ENCODE results near the gene TTC27.
"Not testable (repeated sequence)": the region's sequence is repeated elsewhere in the genome, so short reads cannot be mapped to it uniquely, and the experiment has no call there.

The TTC27 gene

DNA sequence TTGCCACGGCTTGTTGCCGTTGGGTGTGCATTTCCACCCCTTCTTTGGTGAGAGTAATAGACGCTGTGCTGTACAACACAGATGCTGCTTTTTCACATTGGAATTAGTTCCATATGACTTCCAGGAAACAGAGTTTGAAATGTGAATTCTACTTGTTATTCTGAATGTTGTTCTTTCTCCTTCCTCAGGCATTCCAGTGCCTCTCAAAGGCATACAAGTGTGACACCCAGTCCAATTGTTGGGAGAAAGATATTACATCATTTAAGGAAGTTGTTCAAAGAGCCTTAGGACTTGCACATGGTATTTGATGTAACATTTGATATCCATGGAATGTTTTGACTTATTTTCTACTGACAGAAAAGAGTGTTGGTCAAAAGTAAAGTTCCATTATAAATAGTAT lies 184.5 kb downstream of the TTC27 start:
- no peak for DNase-seq

DNA sequence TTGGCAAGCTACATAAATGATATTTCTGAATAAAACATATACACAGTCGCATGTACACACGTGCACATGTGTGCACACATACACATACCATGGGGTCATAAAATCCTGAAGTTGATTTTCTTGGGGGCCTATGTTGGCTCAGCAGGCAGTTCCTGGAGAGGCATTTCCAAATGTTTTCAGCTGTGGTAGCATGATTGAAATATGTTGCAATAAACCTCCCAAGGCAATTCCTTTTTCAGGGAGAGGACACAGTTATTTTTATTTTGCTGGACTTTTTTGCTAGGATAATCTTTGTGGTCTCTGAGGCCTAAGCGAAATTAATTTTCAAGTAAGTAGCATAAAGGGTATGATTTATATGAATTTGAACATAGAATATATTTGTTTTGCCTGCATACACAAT lies 192.2 kb downstream of the TTC27 start:
- DNase-seq, result no peak

DNA sequence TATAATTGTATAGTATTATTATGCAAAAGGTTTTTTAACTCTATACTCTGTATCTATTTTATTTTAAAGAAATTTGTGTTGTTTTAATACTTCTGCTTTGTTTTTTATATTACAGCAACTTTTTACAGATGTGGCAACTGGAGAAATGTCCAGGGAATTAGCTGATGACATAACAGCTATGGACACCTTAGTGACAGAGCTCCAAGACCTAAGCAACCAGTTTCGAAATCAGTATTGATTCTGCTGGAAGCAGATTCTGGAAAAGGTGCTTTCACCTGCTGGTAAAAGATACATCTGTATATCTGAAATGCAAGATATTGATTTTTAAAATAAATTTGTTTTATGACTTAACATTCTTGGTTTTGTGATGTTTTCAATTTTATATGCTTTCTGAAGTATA lies 192.9 kb downstream of the TTC27 start:
- DNase-seq, result no peak

- DNase-seq, result no peak
These were observed 196.4 kb downstream of the TTC27 start for GRCh38 chr2:32824070-32824809.

DNA sequence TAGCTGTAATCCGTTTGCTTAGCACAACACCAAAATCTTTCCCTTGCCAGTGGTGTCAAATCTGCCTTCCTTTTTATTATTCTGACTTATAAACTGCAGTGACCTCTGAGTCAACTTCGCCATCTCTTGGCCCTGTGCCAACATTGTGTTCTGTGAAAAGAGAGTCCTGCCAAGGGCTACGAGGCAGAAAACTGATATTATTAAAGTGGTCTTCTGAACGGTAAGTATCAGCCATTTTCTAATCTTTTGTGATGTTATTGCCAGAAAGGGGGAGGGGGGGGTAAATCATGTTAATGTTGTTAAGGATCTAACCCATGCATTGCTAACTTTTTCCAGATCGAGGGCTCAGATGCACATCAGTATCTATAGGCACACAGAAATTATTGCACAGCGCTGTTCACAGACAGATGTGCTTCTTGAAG lies 197.5 kb downstream of the TTC27 start:
- no peak for DNase-seq

DNA sequence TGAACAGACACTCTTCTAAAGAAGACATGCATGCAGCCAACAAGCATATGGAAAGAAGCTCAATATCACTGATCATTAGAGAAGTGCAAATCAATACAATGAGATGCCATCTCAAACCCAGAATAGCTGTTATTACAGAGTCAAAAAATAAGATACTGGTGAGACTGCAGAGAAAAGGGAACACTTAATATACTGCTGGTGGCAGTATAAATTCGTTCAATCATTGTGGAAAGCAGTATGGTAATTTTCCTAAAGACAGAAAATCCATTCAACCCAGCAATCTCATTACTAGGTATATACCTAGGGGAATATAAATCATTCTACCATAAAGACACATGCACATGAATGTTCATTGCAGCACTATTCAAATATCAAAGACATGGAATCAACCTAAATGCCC lies 202.3 kb downstream of the TTC27 start:
- DNase-seq, result no peak

DNA sequence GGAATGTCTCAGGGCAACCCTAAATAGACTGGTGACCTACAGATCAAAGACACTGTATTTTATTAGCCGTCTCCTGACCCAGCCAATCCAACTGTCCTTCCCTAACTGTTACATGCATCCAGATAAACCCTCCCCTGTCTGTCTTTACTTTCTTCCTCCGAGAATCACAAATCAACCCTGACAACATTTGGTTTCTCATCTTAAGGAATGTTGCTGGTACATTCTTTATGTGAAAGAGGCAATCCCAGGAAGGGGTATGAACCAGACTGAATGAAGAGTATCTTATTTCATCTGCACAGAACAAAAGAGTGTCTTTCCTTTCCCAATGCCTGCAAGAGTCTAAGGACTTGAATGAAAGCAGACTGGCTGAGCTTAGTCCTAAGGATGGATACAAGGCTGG lies 205.0 kb downstream of the TTC27 start:
- no peak for DNase-seq

GRCh38 chr2:32833709-32834108 lies 205.9 kb downstream of the TTC27 start:
- no peak for DNase-seq

- DNase-seq, result no peak
These were observed 207.3 kb downstream of the TTC27 start for GRCh38 chr2:32835148-32835547.

DNA sequence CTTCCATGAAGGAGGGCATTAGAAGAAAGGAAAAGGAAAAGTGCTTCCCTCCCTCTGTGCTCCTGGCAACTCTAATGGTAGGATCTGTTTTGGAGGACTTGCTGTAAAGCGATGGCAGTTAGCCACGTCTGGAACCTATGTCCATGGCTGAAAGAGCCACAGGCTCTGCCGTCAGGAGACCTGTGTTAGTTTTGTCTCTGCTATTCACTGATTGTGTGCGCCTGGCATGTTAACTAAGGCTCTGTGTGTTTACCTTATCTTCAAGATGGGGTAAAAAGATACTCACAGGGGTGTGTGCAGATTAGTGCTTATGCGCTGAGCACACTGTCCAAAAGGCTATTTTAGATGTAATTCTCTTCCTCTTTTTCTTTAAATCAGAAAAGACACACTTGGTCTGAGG lies 209.1 kb downstream of the TTC27 start:
- no peak for DNase-seq

GRCh38 chr2:32838418-32838817 lies 210.6 kb downstream of the TTC27 start:
- DNase-seq, result no peak

DNA sequence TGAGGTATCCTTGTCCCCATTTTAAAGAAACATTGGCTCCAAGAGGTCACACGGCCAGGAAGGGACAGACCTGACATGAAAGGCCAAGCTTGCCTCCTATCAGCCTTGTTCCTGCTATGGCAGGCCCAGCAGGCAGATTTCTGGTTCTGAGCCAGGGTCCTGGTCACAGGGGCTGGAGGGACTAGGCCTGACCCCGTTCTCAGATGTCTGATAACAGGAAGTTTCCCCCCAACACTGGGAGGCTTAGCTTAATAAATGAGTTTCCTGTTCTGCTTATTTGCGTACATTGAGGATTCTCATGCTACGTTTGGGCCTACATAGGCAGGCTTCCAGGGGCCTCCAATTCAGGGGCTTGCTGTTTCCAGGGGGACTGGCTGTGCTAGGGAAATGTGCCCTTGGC lies 211.1 kb downstream of the TTC27 start:
- no peak for DNase-seq

DNA sequence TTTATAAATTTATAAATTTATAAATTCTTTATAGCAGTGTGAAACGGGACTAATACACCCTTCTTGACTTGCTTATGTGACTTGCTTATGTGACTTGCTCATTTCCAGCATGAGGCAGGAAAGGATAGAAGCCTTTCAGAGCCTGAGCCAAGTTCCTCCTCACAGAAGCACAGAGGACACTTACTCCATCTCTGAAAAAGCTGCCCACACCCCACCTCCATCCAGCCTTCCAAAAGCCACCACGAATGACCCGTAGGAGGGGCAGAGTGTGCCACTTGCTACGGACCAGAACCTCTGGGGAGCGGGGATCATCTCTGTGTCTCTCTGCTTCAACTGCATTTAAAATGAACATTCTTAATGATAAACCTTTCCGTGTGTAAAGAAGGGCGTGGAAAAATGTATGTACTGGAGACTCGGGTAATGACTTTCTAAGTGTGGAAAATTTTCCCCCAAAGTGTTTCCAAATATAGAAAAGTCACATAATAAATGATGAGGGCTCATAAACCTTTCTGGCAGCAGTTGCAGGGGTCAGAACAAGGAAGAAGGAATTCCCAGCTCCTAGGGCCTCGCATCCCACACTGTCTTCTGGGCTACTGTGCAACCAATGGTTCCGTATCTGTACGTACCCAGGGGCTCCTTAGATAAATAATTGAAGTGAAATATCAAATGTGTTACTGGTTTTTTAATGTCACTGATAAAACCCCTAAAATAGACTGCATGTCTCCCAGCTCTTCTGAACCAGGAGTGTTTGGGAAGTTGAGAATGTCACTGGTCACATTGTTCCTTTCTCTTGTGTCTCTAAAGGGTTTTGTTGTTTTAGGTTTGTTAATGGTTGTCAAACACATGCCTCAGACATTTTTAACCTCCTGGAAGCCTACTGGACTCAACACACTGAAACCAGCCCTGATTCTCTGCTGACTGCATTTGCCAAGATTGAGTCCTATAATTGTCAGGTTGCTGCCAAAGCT lies 214.4 kb downstream of the TTC27 start:
- DNase-seq, result no peak

GRCh38 chr2:32843699-32844098 lies 215.8 kb downstream of the TTC27 start:
- DNase-seq, result no peak

DNA sequence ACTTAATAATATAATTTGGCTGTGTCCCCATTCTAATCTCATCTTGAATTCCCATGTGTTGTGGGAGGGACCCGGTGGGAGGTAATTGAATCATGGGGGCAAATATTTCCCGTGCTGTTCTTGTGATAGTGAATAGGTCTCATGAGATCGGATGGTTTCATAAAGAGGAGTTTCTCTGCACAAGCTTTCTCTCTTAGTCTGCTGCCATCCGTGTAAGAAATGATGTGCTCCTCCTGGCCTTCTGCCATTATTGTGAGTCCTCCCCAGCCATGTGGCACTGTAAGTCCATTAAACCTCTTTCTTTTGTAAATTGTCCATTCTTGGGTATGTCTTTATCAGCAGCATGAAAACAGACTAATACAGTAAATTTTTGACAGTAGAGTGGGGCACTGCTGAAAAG lies 216.4 kb downstream of the TTC27 start:
- no peak for DNase-seq

- DNase-seq, result not testable (repeated sequence)
These were observed 218.4 kb downstream of the TTC27 start for GRCh38 chr2:32846274-32846673.

GRCh38 chr2:32847734-32848133 lies 219.9 kb downstream of the TTC27 start:
- DNase-seq, result no peak

DNA sequence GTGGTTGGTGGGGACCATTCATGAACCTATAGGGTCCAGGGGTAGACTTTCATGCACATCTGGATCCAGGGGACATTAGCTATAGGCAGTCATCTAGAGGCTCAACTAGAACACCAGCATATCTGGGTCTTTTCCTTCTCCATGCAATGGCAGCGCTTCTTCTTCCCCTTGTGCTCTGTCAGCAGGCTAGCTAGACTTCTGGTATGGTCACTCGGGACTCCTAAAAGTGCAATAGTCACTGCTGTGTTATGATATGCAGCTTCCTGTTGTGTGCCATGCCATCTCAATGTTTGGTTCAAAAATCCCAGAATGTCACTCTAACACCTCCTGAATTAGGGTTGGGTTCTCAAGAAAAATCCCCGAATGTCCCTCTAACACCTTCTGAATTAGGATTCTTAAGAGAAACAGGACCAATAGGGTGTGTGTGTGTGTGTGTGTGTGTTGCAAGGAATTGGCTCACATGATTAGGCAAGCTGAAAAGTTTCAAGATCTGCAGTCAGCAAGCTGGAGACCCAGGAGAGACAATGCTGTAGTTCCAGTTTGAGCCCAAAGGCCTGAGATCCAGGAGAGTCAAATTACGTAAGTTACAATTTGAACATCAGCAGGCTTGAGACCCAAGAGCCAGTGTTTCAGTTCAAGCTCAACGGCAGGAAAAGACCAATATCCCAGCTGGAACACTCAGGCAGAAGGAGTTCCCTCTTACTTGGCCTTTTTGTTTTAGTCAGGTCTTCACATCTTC lies 221.8 kb downstream of the TTC27 start:
- DNase-seq, result no peak

DNA sequence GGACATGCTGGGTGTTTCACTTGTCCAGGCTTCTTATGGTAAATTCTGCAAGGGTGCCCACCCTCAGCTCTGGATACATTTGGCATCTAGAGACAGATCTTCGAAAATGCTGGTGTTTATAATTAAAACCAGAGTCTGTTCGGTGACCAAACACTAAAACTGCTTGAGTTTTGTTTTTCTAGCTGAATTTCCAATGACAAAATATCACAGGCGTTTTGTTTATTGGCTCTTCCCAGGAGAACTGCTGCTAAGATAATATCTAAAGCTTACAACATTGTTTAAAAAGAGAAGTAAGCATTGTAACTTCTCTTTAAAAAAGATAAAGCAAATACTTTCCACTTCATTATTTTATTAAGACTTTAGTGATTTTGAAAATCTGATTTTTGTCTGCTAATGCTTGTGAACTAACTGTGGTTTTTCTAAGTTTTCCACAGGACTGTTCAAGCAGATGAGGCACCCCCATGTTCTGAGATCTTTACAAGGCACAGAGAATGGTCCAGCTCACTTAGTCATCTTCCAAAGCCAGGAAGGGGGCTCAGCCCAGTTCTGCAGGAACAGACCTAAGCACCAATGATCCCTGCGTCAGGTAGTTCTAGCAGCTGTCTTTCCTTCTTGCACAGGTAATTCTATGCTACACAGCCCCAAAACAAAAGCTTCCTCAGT lies 224.1 kb downstream of the TTC27 start:
- no peak for DNase-seq

- no peak for DNase-seq
These were observed 225.0 kb downstream of the TTC27 start for GRCh38 chr2:32852856-32853255.

DNA sequence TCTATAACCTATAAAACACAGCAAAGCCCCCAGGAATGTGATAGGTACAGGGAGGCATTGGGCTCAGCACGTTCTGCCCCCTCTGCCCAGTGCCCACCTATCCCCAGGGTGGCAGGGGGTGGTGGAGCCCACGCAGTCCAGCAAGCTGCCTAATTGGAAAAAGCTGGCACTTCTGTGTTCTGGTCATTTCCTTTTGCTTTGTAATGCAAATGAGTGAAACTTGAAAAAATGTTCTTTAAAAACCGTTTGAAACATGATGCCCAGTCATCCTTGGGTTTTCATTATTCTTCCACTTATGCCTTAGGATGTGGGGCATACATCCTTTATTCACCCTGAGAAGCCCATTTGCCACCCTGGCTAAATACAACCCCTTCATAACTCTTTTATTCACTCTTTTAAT lies 229.0 kb downstream of the TTC27 start:
- DNase-seq, result no peak

DNA sequence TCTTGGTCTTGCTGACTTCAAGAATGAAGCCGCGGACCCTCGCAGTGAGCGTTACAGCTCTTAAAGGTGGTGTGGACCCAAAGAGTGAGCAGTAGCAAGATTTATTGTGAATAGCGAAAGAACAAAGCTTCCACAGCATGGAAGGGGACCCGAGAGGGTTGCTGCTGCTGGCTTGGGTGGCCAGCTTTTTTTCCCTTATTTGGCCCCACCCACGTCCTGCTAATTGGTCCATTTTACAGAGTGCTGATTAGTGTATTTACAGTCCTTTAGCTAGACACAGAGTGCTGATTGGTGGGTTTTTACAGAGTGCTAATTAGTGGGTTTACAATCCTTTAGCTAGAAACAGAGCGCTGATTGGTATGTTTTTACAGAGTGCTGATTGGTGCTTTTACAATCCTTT lies 230.9 kb downstream of the TTC27 start:
- DNase-seq, result no peak

GRCh38 chr2:32860385-32860784 lies 232.5 kb downstream of the TTC27 start:
- no peak for DNase-seq

All from CD4-positive, alpha-beta T cell treated with Interleukin-12 subunit alpha and Interleukin-12 subunit beta, for 1 hour (primary cell).